ENCODE measurements around the gene PLCG2. TPM values are rescaled to one million over a fixed set of nuclear protein-coding genes. Genes with fewer than 3 reads are reported as not detected.

The PLCG2 gene
- total RNA-seq, 1 experiment from 2014 or later: 574 TPM

GRCh38 chr16:81926036-81926435 lies 146.9 kb downstream of the PLCG2 start:
- Histone ChIP-seq H3K9ac (ENCODE audit: low read length) (no peak overlapping the region), H3K9me3 (ENCODE audit: low read length) (no peaks in the 10 kb centered on the region), H3K4me2 (ENCODE audit: low read depth, low read length, poor library complexity, severe bottlenecking) (no peak overlapping the region), H3K27ac (ENCODE audit: low read length) (no peak overlapping the region), H4K20me1 (ENCODE audit: insufficient read depth, low read depth, low read length) (peaks cover 16% of the 10 kb centered on the region), H3K9me2 (replicated peaks; ENCODE audit: insufficient read depth, low read length) (no peaks in the 10 kb centered on the region), H3K79me2 (ENCODE audit: low read length) (no peaks in the 10 kb centered on the region; the same call in 1 of the 2 replicates), H2AFZ (ENCODE audit: low read length) (no peak overlapping the region), H3K27me3 (ENCODE audit: low read length) (no peaks in the 10 kb centered on the region), H3K36me3 (ENCODE audit: insufficient read depth, low read length) (peaks cover 89% of the 10 kb centered on the region), H3K4me3 (ENCODE audit: low read length) (no peak overlapping the region), H3K4me1 (ENCODE audit: low read length) (no peaks in the 10 kb centered on the region)
- DNase-seq: no peak

- peaks cover 88% of the 10 kb centered on the region for H3K36me3 ChIP-seq (ENCODE audit: insufficient read depth, low read length)
- H3K4me2 ChIP-seq (ENCODE audit: low read depth, low read length, poor library complexity, severe bottlenecking): no peak overlapping the region
- no peak for DNase-seq
- H3K9ac ChIP-seq (ENCODE audit: low read length): no peak overlapping the region
- peaks cover 19% of the 10 kb centered on the region for H4K20me1 ChIP-seq (ENCODE audit: insufficient read depth, low read depth, low read length)
- no peaks in the 10 kb centered on the region for H3K27me3 ChIP-seq (ENCODE audit: low read length)
- H3K9me2 ChIP-seq (replicated peaks; ENCODE audit: insufficient read depth, low read length): no peaks in the 10 kb centered on the region
- no peak overlapping the region for H2AFZ ChIP-seq (ENCODE audit: low read length)
- H3K9me3 ChIP-seq (ENCODE audit: low read length): no peaks in the 10 kb centered on the region
- no peak overlapping the region for H3K4me3 ChIP-seq (ENCODE audit: low read length)
- no peaks in the 10 kb centered on the region; the same call in 1 of the 2 replicates for H3K79me2 ChIP-seq (ENCODE audit: low read length)
- H3K4me1 ChIP-seq (ENCODE audit: low read length): no peaks in the 10 kb centered on the region
- H3K27ac ChIP-seq (ENCODE audit: low read length): no peak overlapping the region
Measured at GRCh38 chr16:81927561-81928185, 148.6 kb downstream of the PLCG2 start.

GRCh38 chr16:81928271-81928918 lies 149.3 kb downstream of the PLCG2 start:
- Histone ChIP-seq H3K4me2 (ENCODE audit: low read depth, low read length, poor library complexity, severe bottlenecking) (no peak overlapping the region), H4K20me1 (ENCODE audit: insufficient read depth, low read depth, low read length) (peaks cover 19% of the 10 kb centered on the region), H3K9me2 (replicated peaks; ENCODE audit: insufficient read depth, low read length) (no peaks in the 10 kb centered on the region), H3K9ac (ENCODE audit: low read length) (no peak overlapping the region), H3K36me3 (ENCODE audit: insufficient read depth, low read length) (peaks cover 88% of the 10 kb centered on the region), H3K27me3 (ENCODE audit: low read length) (no peaks in the 10 kb centered on the region), H3K79me2 (ENCODE audit: low read length) (no peaks in the 10 kb centered on the region), H3K9me3 (ENCODE audit: low read length) (no peaks in the 10 kb centered on the region), H3K4me1 (ENCODE audit: low read length) (no peaks in the 10 kb centered on the region), H3K4me3 (ENCODE audit: low read length) (no peak overlapping the region), H3K27ac (ENCODE audit: low read length) (no peak overlapping the region), H2AFZ (ENCODE audit: low read length) (no peak overlapping the region)
- no peak for DNase-seq

- H3K36me3 ChIP-seq (ENCODE audit: insufficient read depth, low read length): peaks cover 88% of the 10 kb centered on the region
- no peaks in the 10 kb centered on the region for H3K4me1 ChIP-seq (ENCODE audit: low read length)
- H3K9me2 ChIP-seq (replicated peaks; ENCODE audit: insufficient read depth, low read length): no peaks in the 10 kb centered on the region
- no peaks in the 10 kb centered on the region for H3K9me3 ChIP-seq (ENCODE audit: low read length)
- no peaks in the 10 kb centered on the region for H3K27me3 ChIP-seq (ENCODE audit: low read length)
- no peak for DNase-seq
- H3K27ac ChIP-seq (ENCODE audit: low read length): no peak overlapping the region
- no peaks in the 10 kb centered on the region for H3K79me2 ChIP-seq (ENCODE audit: low read length)
- no peak overlapping the region for H3K9ac ChIP-seq (ENCODE audit: low read length)
- no peak overlapping the region for H3K4me3 ChIP-seq (ENCODE audit: low read length)
- no peak overlapping the region for H2AFZ ChIP-seq (ENCODE audit: low read length)
- peaks cover 19% of the 10 kb centered on the region for H4K20me1 ChIP-seq (ENCODE audit: insufficient read depth, low read depth, low read length)
- no peak overlapping the region for H3K4me2 ChIP-seq (ENCODE audit: low read depth, low read length, poor library complexity, severe bottlenecking)
Measured at GRCh38 chr16:81928975-81929374, 149.9 kb downstream of the PLCG2 start.

GRCh38 chr16:81929841-81930240 lies 150.8 kb downstream of the PLCG2 start:
- H3K9me3 ChIP-seq (ENCODE audit: low read length): no peaks in the 10 kb centered on the region
- DNase-seq: no peak
- peaks cover 18% of the 10 kb centered on the region for H4K20me1 ChIP-seq (ENCODE audit: insufficient read depth, low read depth, low read length)
- no peak overlapping the region for H3K9ac ChIP-seq (ENCODE audit: low read length)
- no peak overlapping the region for H3K4me3 ChIP-seq (ENCODE audit: low read length)
- H3K27ac ChIP-seq (ENCODE audit: low read length): no peak overlapping the region
- no peak overlapping the region for H2AFZ ChIP-seq (ENCODE audit: low read length)
- H3K36me3 ChIP-seq (ENCODE audit: insufficient read depth, low read length): peaks cover 88% of the 10 kb centered on the region
- no peaks in the 10 kb centered on the region for H3K9me2 ChIP-seq (replicated peaks; ENCODE audit: insufficient read depth, low read length)
- H3K27me3 ChIP-seq (ENCODE audit: low read length): no peaks in the 10 kb centered on the region
- no peaks in the 10 kb centered on the region for H3K79me2 ChIP-seq (ENCODE audit: low read length)
- H3K4me2 ChIP-seq (ENCODE audit: low read depth, low read length, poor library complexity, severe bottlenecking): no peak overlapping the region
- H3K4me1 ChIP-seq (ENCODE audit: low read length): no peaks in the 10 kb centered on the region

- Histone ChIP-seq H3K36me3 (ENCODE audit: insufficient read depth, low read length) (peaks cover 93% of the 10 kb centered on the region), H3K9me3 (ENCODE audit: low read length) (no peaks in the 10 kb centered on the region), H4K20me1 (ENCODE audit: insufficient read depth, low read depth, low read length) (peaks cover 13% of the 10 kb centered on the region), H3K27ac (ENCODE audit: low read length) (no peak overlapping the region), H3K4me1 (ENCODE audit: low read length) (no peaks in the 10 kb centered on the region), H3K9me2 (replicated peaks; ENCODE audit: insufficient read depth, low read length) (no peaks in the 10 kb centered on the region), H3K4me3 (ENCODE audit: low read length) (no peak overlapping the region), H3K27me3 (ENCODE audit: low read length) (no peaks in the 10 kb centered on the region), H3K4me2 (ENCODE audit: low read depth, low read length, poor library complexity, severe bottlenecking) (no peak overlapping the region), H3K79me2 (ENCODE audit: low read length) (no peaks in the 10 kb centered on the region), H2AFZ (ENCODE audit: low read length) (no peak overlapping the region), H3K9ac (ENCODE audit: low read length) (no peak overlapping the region)
- DNase-seq: no peak
Measured at GRCh38 chr16:81931927-81932326, 152.8 kb downstream of the PLCG2 start.

- Histone ChIP-seq H2AFZ (ENCODE audit: low read length) (no peak overlapping the region), H3K36me3 (ENCODE audit: insufficient read depth, low read length) (peaks cover 93% of the 10 kb centered on the region), H3K9me3 (ENCODE audit: low read length) (no peaks in the 10 kb centered on the region), H4K20me1 (ENCODE audit: insufficient read depth, low read depth, low read length) (peaks cover 17% of the 10 kb centered on the region), H3K9me2 (replicated peaks; ENCODE audit: insufficient read depth, low read length) (no peaks in the 10 kb centered on the region), H3K4me2 (ENCODE audit: low read depth, low read length, poor library complexity, severe bottlenecking) (no peak overlapping the region), H3K27me3 (ENCODE audit: low read length) (no peaks in the 10 kb centered on the region), H3K79me2 (ENCODE audit: low read length) (no peaks in the 10 kb centered on the region), H3K9ac (ENCODE audit: low read length) (no peak overlapping the region), H3K4me1 (ENCODE audit: low read length) (no peaks in the 10 kb centered on the region), H3K27ac (ENCODE audit: low read length) (no peak overlapping the region), H3K4me3 (ENCODE audit: low read length) (no peak overlapping the region)
- no peak for DNase-seq
Measured at GRCh38 chr16:81932668-81933067, 153.6 kb downstream of the PLCG2 start.

- Histone ChIP-seq H3K9me2 (replicated peaks; ENCODE audit: insufficient read depth, low read length) (no peaks in the 10 kb centered on the region), H3K79me2 (ENCODE audit: low read length) (no peaks in the 10 kb centered on the region), H3K27me3 (ENCODE audit: low read length) (no peaks in the 10 kb centered on the region), H3K4me1 (ENCODE audit: low read length) (no peaks in the 10 kb centered on the region), H3K36me3 (ENCODE audit: insufficient read depth, low read length) (peaks cover 93% of the 10 kb centered on the region), H3K4me2 (ENCODE audit: low read depth, low read length, poor library complexity, severe bottlenecking) (no peak overlapping the region), H3K4me3 (ENCODE audit: low read length) (no peak overlapping the region), H4K20me1 (ENCODE audit: insufficient read depth, low read depth, low read length) (peaks cover 17% of the 10 kb centered on the region), H3K9ac (ENCODE audit: low read length) (no peak overlapping the region), H3K27ac (ENCODE audit: low read length) (no peak overlapping the region), H2AFZ (ENCODE audit: low read length) (no peak overlapping the region), H3K9me3 (ENCODE audit: low read length) (no peaks in the 10 kb centered on the region)
- no peak for DNase-seq
Measured at GRCh38 chr16:81933361-81933760, 154.3 kb downstream of the PLCG2 start.
